MM.1S (cell line): ENCODE data around the gene HOXB5.

Experiments
- EZH2 ChIP-seq: fragments of 300-600 bp; sonication (generic); optimal IDR thresholded peaks from 2 replicates; pipeline ENCODE3; 2017; ENCODE audit warnings: low read depth, mild to moderate bottlenecking, antibody characterized with exemption, low read length, mixed read lengths
- TF ChIP-seq, protein P1 (sequence below): fragments of 300-600 bp; sonication (generic); IDR thresholded peaks from 2 replicates; pipeline ENCODE4 v1.5.1; 2016; ENCODE audit warnings: antibody characterized with exemption, low read length, mixed read lengths

GRCh38 chr17:48556576-48557401 lies 36.8 kb downstream of the HOXB5 start:
- TF ChIP-seq, protein P1, sequence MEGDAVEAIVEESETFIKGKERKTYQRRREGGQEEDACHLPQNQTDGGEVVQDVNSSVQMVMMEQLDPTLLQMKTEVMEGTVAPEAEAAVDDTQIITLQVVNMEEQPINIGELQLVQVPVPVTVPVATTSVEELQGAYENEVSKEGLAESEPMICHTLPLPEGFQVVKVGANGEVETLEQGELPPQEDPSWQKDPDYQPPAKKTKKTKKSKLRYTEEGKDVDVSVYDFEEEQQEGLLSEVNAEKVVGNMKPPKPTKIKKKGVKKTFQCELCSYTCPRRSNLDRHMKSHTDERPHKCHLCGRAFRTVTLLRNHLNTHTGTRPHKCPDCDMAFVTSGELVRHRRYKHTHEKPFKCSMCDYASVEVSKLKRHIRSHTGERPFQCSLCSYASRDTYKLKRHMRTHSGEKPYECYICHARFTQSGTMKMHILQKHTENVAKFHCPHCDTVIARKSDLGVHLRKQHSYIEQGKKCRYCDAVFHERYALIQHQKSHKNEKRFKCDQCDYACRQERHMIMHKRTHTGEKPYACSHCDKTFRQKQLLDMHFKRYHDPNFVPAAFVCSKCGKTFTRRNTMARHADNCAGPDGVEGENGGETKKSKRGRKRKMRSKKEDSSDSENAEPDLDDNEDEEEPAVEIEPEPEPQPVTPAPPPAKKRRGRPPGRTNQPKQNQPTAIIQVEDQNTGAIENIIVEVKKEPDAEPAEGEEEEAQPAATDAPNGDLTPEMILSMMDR: no peak
- no peak for TF ChIP-seq EZH2
